ENCODE data around the gene TMPRSS6. TPM values are rescaled to one million over a fixed set of nuclear protein-coding genes. Genes with fewer than 3 reads are reported as not detected.

The TMPRSS6 gene
- polyA plus RNA-seq, 6 donors from 2014 or later, result 0.08 TPM; not detected in 5

DNA sequence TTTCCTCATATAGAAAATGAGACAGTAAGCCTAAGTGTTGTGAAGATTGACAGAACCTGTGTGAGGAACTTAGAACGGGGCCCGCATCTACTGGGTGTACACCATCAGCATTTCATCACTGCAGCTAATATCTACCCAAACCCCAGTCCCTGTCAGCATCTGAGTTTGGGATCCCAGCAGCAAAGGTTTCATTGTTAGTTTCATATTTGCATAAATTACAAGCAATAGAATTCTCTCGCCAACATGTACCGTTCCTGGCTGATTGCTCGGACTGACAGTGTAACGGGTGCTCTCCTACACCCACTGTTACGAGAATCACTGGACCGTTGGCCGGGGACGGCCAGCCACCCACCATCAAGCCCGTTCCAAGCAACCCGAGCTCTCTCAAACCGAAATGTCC is 10.4 kb upstream of the TMPRSS6 start:
- H3K4me1 Mint-ChIP-seq, result peaks cover 14 to 21% (median 19%) of the 10 kb centered on the region in 3 donors
- no peak for DNase-seq
- no peaks in the 10 kb centered on the region for H3K36me3 Mint-ChIP-seq
- H3K27me3 Mint-ChIP-seq, result peaks cover 0 to 4% (median 0%) of the 10 kb centered on the region in 3 donors
- no peaks in the 10 kb centered on the region for H3K9me3 Mint-ChIP-seq
- peak overlapping the region in 2 of 6 donors; percentile 63 to 81 for H3K27ac Mint-ChIP-seq
- H3K4me3 Mint-ChIP-seq, result peak overlapping the region in 1 of 8 donors; percentile 31
- ATAC-seq (ENCODE audit: low read depth in 2 of 2), result no peak

DNA sequence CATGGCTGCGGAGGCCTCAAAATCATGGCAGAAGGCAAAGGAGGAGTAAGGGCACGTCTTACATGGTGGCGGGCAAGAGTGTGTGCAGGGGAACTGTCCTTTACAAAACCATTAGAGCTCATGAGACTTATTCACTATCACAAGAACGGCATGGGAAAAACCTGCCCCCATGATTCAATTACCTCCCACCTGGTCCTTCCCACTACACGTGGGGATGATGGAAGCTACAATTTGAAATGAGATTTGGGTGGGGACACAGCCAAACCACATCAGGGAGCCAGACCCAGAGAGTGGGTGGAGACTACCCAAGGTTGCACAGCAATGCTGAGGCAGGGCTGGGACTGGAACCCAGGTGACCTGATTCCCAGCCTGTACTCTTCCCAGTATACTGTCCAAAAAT is 8.6 kb upstream of the TMPRSS6 start:
- DNase-seq, result no peak
- ATAC-seq (ENCODE audit: low read depth in 2 of 2), result no peak
- Mint-ChIP-seq H3K36me3 (no peaks in the 10 kb centered on the region), H3K4me3 (no peak overlapping the region), H3K9me3 (no peaks in the 10 kb centered on the region), H3K4me1 (peaks cover 13 to 18% (median 15%) of the 10 kb centered on the region in 3 donors), H3K27me3 (peaks cover 0 to 4% (median 4%) of the 10 kb centered on the region in 3 donors), H3K27ac (no peak overlapping the region)

DNA sequence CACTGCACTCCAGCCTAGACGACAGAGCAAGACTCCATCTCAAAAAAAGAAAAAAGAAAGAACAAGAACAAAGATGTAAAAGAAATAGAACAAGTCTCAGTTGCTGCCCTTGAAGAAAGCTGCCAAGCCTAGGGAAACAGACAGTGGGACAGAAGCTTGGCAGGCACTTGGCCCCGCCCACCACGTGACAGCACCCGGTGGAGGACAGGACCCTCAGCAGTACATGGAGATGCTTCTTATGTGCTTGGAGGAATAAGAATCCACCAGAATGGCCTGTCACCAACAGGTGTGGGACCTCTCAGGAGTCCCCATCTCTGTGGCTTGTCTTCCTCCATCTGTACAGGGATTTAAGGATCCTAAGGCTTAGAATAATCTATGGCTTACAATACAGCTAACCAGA is 7.6 kb upstream of the TMPRSS6 start:
- ATAC-seq (ENCODE audit: low read depth in 2 of 2) (no peak), DNase-seq (no peak)
- H3K27me3 Mint-ChIP-seq, result peaks cover 0 to 4% (median 4%) of the 10 kb centered on the region in 3 donors
- H3K36me3 Mint-ChIP-seq, result no peaks in the 10 kb centered on the region
- H3K4me1 Mint-ChIP-seq, result peaks cover 5 to 8% (median 5%) of the 10 kb centered on the region in 3 donors
- no peak overlapping the region for H3K4me3 Mint-ChIP-seq
- peak overlapping the region in 2 of 6 donors; percentile 24 to 64 for H3K27ac Mint-ChIP-seq
- no peaks in the 10 kb centered on the region for H3K9me3 Mint-ChIP-seq

DNA sequence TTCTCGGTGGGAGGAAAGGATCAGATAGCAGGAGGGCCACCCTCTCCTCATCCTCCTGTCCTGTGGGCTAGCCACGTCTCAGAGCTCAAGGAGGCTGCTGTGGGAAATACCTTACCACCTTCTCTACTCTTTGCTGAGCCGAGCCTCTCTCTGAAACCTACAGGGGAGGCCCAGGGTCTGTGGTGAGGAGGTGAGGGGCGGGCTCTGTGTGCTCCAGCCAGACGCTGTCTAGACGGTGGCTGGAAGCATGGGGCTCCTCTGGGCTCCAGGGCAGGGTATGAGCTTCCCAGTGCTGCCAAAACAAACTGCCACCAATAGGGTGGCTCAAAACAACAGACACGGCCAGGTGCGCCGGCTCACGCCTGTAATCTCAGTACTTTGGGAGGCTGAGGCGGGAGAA is 5.5 kb upstream of the TMPRSS6 start:
- ATAC-seq (ENCODE audit: low read depth in 2 of 2) (no peak), DNase-seq (no peak)
- Mint-ChIP-seq H3K27ac (no peak overlapping the region), H3K36me3 (no peaks in the 10 kb centered on the region), H3K9me3 (no peaks in the 10 kb centered on the region), H3K27me3 (peaks cover 9 to 13% (median 10%) of the 10 kb centered on the region in 3 donors), H3K4me3 (no peak overlapping the region), H3K4me1 (no peaks in the 10 kb centered on the region)

DNA sequence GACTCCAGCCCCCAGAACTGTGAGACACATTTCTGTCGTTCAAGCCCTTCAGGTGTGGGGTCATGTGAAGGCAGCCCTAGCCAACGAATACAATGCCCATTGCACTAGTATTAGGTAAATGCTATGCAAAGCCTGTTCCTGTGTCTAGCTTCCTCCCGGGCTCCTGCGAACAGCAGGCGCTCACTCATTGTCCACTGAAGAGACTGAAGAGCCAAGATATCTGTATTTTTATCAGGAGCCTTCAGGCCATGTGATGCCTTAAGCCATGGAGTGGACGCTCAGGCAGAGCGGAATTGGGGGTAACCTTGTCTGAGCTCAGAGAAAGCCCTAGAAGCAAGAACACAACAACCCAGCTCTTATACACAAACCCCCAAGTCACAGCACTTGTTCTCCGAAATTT is 4.2 kb upstream of the TMPRSS6 start:
- Mint-ChIP-seq H3K27me3 (peaks cover 9 to 13% (median 10%) of the 10 kb centered on the region in 3 donors), H3K9me3 (no peaks in the 10 kb centered on the region), H3K36me3 (no peaks in the 10 kb centered on the region), H3K4me1 (no peaks in the 10 kb centered on the region), H3K4me3 (no peak overlapping the region), H3K27ac (no peak overlapping the region)
- ATAC-seq (ENCODE audit: low read depth in 2 of 2) (no peak), DNase-seq (no peak)

DNA sequence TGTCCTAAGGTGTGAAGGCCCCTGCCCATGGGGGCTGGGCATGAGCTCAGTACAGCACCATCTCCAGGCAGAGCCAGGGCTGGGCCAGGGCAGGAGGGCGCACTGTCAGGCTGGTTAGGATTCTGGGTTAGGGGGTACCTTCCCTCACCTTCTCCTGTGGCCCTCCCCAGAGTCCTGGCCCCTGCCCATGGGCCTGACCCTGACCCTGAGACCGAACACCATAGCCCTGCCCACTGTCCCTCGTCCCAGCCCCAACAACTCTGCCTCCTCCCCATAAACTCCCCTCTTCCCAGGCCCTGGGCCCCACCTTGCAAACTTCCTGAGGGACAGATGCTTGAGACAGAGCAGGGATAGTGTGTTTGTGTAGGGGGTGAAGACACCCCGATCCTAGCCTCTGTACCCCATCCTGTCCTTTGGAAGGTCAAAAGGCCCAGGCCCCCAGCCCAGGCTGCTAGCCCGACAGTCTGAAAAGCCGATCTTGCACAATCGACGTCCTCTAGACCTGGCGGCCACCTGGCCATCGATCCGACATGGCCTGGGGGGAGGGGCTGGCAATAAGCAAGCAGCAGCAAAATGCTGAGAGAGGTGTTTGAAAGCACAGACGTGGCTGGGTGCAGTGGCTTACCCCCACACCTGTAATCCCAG is 2.7 kb upstream of the TMPRSS6 start:
- H3K27ac Mint-ChIP-seq, result peak overlapping the region in 1 of 6 donors; percentile 37
- H3K27me3 Mint-ChIP-seq, result peaks cover 10 to 26% (median 16%) of the 10 kb centered on the region in 3 donors
- H3K4me3 Mint-ChIP-seq, result no peak overlapping the region
- H3K36me3 Mint-ChIP-seq, result no peaks in the 10 kb centered on the region
- no peak for ATAC-seq (ENCODE audit: low read depth in 2 of 2)
- DNase-seq, result no peak
- H3K4me1 Mint-ChIP-seq, result no peaks in the 10 kb centered on the region
- H3K9me3 Mint-ChIP-seq, result no peaks in the 10 kb centered on the region

DNA sequence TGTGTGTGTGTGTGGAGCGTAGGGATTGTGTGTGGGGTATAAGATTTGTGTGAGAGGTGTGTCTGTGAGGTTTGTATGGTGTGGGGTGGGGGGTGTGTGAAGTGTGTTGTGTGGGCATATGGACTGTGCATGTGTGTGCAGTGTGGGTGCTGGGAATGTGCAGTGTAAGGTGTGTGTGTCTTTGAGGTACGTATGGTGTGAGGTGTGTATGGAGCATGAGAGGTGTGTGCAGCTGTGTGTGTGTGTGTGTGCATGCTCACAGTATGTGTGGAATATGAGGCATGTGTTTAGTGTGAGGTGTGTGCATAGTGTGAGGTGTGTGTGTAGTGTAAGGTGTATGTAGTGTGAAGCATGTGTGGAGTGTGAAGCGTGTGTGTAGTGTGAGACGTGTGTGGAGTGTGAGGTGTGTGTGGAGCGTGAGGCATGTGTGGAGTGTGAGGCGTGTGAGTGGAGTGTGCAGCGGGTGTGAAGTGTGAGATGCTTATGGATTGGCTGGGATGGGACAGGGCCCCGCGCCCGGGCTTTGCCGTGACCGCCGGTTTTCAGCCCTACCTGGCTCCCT is 1.7 kb upstream of the TMPRSS6 start:
- H3K4me3 Mint-ChIP-seq, result no peak overlapping the region
- peaks cover 10 to 29% (median 16%) of the 10 kb centered on the region in 3 donors for H3K27me3 Mint-ChIP-seq
- DNase-seq (no peak), ATAC-seq (ENCODE audit: low read depth in 2 of 2) (no peak)
- no peaks in the 10 kb centered on the region for H3K36me3 Mint-ChIP-seq
- no peaks in the 10 kb centered on the region for H3K9me3 Mint-ChIP-seq
- H3K4me1 Mint-ChIP-seq, result no peaks in the 10 kb centered on the region
- H3K27ac Mint-ChIP-seq, result peak overlapping the region in 1 of 6 donors; percentile 70

DNA sequence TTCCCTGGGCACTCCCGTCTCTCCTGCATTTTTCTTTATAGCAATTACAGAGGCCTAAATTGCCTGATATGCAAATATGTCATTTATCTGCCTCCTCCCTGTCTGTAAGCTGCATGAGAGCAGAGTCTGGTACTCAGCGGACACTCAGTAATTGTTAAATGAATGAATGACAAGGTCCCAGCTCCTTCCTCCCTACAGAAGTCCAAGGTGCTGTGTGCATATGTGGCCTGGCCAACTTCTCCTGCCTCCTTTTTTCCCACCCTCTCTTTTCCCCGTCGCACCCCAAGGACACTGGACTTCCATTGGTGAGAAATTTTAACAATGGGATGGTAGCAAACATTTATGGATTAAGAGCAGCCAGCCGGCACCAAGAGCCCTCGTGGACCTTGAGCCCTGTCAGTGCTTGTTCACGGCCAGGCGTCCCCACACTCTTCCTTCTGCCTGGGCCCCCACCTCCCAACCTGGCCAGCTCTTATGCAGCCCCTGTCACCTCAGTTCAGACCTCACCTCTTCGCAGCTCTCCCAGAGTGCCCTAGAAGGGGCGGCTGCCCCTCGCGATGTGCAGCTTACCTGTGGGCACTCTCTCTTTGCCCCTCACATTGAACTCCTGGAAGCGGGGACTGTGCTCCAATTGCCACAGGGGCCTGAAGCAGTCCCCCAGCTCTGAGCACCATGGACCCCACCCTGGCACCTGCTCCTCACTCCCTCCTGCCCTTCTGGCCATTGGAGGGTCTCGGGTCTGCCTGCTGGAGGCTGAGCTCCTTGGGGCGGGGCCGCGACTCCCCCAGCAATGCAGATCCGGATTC is 1.5 kb downstream of the TMPRSS6 start:
- ATAC-seq (ENCODE audit: low read depth in 2 of 2), result no peak
- H3K36me3 Mint-ChIP-seq, result no peaks in the 10 kb centered on the region
- H3K4me1 Mint-ChIP-seq, result no peaks in the 10 kb centered on the region
- H3K27me3 Mint-ChIP-seq, result peaks cover 7 to 39% (median 26%) of the 10 kb centered on the region in 3 donors
- DNase-seq, result no peak
- H3K27ac Mint-ChIP-seq, result peak overlapping the region in 1 of 6 donors; percentile 33
- no peaks in the 10 kb centered on the region for H3K9me3 Mint-ChIP-seq
- no peak overlapping the region for H3K4me3 Mint-ChIP-seq

DNA sequence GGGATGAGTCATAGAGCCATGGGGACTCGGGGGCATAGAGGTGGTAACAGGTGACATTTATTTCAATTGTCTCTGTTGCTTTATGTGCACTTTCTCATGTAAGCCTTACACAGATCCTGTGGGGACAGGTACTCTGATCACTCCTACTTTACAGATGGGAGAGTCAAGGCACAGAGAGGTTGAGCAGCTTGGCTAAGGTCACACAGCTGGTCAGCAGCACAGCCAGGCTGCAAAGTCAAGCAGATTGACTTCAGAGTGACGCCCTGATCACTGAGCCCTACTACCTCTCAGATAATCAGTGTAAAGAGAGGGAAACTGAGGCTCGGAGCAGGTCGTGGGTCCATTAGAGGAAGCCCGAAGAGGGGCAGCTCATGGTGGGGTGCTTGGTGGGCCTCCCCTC is 3.5 kb downstream of the TMPRSS6 start:
- ATAC-seq (ENCODE audit: low read depth in 2 of 2), result no peak
- no peaks in the 10 kb centered on the region for H3K36me3 Mint-ChIP-seq
- H3K27ac Mint-ChIP-seq, result no peak overlapping the region
- no peak for DNase-seq
- H3K9me3 Mint-ChIP-seq, result no peaks in the 10 kb centered on the region
- H3K4me3 Mint-ChIP-seq, result no peak overlapping the region
- H3K4me1 Mint-ChIP-seq, result no peaks in the 10 kb centered on the region
- H3K27me3 Mint-ChIP-seq, result peaks cover 1 to 35% (median 19%) of the 10 kb centered on the region in 3 donors

DNA sequence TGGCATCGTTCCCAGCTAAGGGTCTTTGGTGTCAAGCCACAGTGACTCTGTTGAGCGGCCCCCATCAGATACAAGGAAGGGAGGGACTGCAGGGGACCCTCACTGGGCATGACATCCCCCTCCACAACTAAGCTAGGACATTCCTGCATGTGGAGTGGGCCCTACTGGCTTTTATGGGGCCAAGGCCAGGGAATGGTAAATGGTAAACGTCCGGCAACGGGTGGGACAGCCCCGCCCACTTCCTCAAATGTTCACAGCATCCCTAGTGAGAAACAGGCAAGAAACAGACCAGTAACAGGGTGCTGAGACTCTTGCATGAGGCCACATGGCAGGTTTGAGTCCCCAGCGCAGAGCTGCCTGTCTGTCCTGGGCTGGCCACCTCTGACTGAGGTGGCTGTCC is 4.4 kb downstream of the TMPRSS6 start:
- Mint-ChIP-seq H3K4me1 (peaks cover 0 to 4% (median 0%) of the 10 kb centered on the region in 3 donors), H3K27me3 (peaks cover 4 to 41% (median 25%) of the 10 kb centered on the region in 3 donors), H3K4me3 (no peak overlapping the region), H3K9me3 (no peaks in the 10 kb centered on the region), H3K36me3 (no peaks in the 10 kb centered on the region), H3K27ac (no peak overlapping the region)
- DNase-seq (no peak), ATAC-seq (ENCODE audit: low read depth in 2 of 2) (no peak)

DNA sequence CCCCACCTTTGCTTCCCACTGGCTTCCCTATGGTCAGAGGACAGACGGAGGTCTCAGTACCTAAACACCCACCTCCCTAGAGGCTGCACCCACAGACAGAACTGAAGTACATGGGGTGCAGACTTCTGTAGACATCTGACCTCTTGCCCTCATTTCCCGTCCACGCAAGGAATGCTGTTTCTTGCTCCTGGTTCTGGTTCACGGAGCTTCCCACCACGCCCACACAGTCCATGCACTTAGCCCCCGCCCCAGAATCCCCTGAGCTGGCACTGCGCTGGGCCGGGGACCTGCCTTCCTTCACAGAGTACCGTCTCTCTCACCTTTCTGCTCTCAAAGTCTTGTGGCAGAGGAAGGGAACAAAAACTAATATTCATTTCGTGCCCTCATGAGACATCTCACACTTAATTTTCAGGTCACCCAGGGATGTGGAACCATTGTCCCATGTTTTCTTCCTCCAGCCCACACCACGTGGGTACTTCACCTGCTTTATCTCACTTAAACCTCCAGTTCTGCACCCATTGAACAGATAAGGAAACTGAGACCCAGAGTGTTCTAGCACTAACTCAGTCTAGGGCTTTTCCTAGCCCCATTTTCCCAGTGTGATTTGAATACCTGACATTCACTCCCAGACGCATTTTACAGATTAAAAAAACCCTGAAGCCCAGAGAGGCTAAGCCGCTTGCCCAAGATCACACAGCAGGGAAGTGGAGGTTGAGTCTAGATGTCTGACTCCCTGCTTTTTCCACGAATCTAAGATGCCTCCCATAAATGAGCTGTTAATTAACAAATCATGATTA is 5.7 kb downstream of the TMPRSS6 start:
- Mint-ChIP-seq H3K9me3 (no peaks in the 10 kb centered on the region), H3K36me3 (no peaks in the 10 kb centered on the region), H3K4me1 (peaks cover 0 to 4% (median 2%) of the 10 kb centered on the region in 3 donors), H3K4me3 (peak overlapping the region in 1 of 8 donors; percentile 35), H3K27me3 (peaks cover 8 to 50% (median 33%) of the 10 kb centered on the region in 3 donors), H3K27ac (peak overlapping the region in 1 of 6 donors; percentile 13)
- no peak for DNase-seq
- ATAC-seq (ENCODE audit: low read depth in 2 of 2), result no peak

DNA sequence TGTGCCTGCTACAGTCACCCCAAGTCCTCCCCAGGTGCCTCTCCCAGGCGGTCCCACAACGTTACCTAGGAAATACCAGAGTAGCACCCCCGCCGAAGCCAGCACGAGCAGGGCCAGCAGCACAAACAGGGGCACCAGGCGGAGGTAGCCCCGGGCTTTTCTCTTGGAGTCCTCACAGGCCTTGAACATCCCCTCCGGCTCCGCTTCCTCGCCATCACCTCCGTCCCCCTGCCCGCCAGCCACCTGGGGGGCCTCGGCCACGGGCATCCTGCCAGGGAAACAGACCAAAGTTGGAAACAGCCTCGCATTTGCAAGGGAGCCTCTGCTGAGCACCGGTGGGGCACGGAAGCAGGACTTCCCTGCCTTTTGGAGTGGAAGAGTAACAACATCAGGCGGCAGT is 6.4 kb downstream of the TMPRSS6 start:
- H3K9me3 Mint-ChIP-seq, result no peaks in the 10 kb centered on the region
- DNase-seq (no peak), ATAC-seq (ENCODE audit: low read depth in 2 of 2) (no peak)
- no peak overlapping the region for H3K4me3 Mint-ChIP-seq
- no peaks in the 10 kb centered on the region for H3K36me3 Mint-ChIP-seq
- H3K27ac Mint-ChIP-seq, result no peak overlapping the region
- H3K4me1 Mint-ChIP-seq, result peaks cover 0 to 7% (median 4%) of the 10 kb centered on the region in 3 donors
- peaks cover 8 to 52% (median 39%) of the 10 kb centered on the region in 3 donors for H3K27me3 Mint-ChIP-seq
